Mucosa of descending colon (tissue), 3 donors: ENCODE results near the gene CNTD1. TPM values are rescaled to one million over a fixed set of nuclear protein-coding genes. Genes with fewer than 3 reads are reported as not detected.
"Not testable (repeated sequence)": the region's sequence is repeated elsewhere in the genome, so short reads cannot be mapped to it uniquely, and the experiment has no call there.

Experiments
- ATAC-seq: fragments of 200-7000 bp; cut with Tn5 transposase; one replicate; pipeline ENCODE4 v1.9.1; 2020; ENCODE audit warnings: mild to moderate bottlenecking, moderate library complexity
- DNase-seq, 3 donors: peaks; one replicate each; pipeline ENCODE4 v3.0.0-alpha.2; 2020
- H3K36me3 ChIP-seq: fragments of 200-600 bp; one replicate; pipeline ENCODE4 v1.8.0; 2021; ENCODE audit warnings: low read depth, mild to moderate bottlenecking
- H3K4me1 ChIP-seq: fragments of 200-600 bp; one replicate; pipeline ENCODE4 v1.8.0; 2021; ENCODE audit warnings: low read depth, mild to moderate bottlenecking
- H3K4me3 ChIP-seq: fragments of 200-600 bp; one replicate; pipeline ENCODE4 v1.8.0; 2021; ENCODE audit warnings: mild to moderate bottlenecking
- H3K9me3 ChIP-seq: fragments of 200-600 bp; one replicate; pipeline ENCODE4 v1.8.0; 2021; ENCODE audit warnings: mild to moderate bottlenecking
- intact Hi-C, 2 donors: fragments of 100-400 bp; cut with DNase I in 1 of 2; cut with micrococcal nuclease in 1 of 2; formaldehyde crosslinking; loops; one replicate each; pipeline versions ENCODE4 v1.11.0 to v1.11.1; 2022; cut with DNase I, micrococcal nuclease
- total RNA-seq, 3 donors: library from RNA; stranded (reverse); fragmentation: NEBNext Ultra II Directional in 2 of 3; extraction: Animal tissue kit (Norgen Biotek cat#: 25700) in 2 of 3; gene quantifications; one replicate each; pipeline versions ENCODE4 v1.2.1 to v1.2.4, GENCODE V29; 2021 to 2023
- TF ChIP-seq, protein P1 (sequence below): fragments of 200-600 bp; IDR thresholded peaks from one replicate; pipeline ENCODE4 v1.8.0; 2022; ENCODE audit warnings: antibody characterized with exemption, mild to moderate bottlenecking
- donor health status: DM: no; HTN: no; CAD: no; lungs with moderate emphysema.
- donor health status: DM: no; HTN: no; CAD: no.
- donor health status: DM: no; HTN: yes; CAD: no.

Gene CNTD1
- total RNA-seq, 3 donors from 2014 or later: 0.79 to 3.3 (median 1.2) TPM

DNA sequence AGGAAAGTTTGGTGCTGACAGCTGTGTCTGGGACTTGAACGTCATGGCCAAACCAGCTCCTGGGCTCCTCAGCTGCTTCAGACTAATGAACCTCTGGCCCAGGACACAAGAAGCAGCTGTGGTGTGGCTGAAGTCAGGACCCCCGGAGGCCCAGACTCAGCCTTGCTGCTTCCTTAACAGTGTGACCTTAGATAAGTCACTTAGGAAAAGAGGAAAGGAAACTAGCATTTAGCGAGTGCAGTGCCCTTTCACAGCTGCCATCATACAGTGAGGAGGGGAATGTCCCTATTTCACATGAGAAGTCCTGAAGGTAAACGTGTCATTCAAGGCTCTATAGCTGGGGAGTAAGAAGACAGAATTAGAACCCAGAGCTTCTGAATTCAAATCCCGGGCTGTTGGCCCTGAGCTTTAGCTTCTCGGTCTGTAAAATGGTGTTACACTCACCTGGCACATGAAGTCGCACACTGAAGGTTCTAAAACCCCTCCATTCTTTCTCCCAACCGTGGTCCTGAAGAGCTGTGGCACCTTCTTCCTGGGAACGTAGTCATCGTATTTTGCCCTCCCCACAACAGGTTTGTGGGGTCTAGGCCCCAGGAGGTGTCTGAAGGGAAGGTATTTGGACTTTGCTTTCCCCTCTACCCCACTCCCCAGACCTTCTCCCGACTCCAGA lies 38.5 kb upstream of the CNTD1 start:
- Histone ChIP-seq H3K36me3 (no peaks in the 10 kb centered on the region), H3K4me3 (no peak overlapping the region), H3K4me1 (peaks cover 16% of the 10 kb centered on the region), H3K9me3 (no peaks in the 10 kb centered on the region)
- ATAC-seq (peak; percentile 17), DNase-seq (no peak)
- intact Hi-C loops: no loop called here
- TF ChIP-seq, protein P1, sequence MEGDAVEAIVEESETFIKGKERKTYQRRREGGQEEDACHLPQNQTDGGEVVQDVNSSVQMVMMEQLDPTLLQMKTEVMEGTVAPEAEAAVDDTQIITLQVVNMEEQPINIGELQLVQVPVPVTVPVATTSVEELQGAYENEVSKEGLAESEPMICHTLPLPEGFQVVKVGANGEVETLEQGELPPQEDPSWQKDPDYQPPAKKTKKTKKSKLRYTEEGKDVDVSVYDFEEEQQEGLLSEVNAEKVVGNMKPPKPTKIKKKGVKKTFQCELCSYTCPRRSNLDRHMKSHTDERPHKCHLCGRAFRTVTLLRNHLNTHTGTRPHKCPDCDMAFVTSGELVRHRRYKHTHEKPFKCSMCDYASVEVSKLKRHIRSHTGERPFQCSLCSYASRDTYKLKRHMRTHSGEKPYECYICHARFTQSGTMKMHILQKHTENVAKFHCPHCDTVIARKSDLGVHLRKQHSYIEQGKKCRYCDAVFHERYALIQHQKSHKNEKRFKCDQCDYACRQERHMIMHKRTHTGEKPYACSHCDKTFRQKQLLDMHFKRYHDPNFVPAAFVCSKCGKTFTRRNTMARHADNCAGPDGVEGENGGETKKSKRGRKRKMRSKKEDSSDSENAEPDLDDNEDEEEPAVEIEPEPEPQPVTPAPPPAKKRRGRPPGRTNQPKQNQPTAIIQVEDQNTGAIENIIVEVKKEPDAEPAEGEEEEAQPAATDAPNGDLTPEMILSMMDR: no peak

DNA sequence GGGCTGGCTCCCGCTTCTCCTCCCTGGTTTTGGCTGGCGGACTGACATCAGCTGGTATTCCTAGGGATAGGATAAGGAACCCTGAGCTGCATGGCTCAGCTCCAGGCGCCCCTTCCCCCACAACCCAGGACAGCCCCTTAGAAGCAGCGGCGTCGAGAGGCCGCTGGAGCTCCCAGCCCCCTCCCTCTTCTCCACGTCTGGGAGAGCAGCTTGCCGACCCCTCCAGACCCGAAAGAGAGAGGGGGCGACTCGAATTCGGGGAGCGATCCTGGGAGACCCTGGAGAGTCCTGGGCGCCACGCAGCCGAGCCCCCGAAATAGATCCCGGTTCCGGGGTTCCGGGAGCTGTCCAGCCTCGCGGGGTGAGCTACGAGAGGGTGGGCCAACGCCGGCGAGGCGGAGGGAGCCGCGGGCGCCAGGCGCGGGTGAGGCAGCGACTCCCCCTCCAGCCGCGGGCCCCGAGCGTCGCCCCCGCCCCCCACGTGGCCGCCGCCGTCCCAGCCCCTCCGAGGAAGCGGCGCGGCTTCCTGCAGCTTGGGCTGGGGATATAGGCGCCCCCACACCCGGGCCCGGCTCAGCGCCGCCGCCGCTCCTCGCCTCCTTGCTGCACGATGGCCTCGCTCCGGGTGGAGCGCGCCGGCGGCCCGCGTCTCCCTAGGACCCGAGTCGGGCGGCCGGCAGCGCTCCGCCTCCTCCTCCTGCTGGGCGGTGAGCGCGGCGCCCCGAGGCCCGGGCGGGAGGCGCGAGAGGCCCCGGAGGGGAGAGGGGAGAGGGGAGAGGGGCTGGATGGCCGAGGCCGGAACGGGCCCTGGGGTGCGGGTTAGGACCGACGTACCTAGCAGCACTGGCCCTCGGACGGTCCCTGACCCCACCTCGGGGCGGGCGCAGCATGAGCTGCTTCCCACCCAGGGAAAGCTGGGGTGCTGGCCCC lies 37.7 kb upstream of the CNTD1 start, which contains the start of gene RAMP2:
Gene RAMP2, plus strand, starts transcription at position 576 of the 930 bp plus-strand sequence. Its CDS starts 35 bp downstream, at position 611.
- peak; percentile 66 for ATAC-seq
- Histone ChIP-seq H3K9me3 (no peaks in the 10 kb centered on the region), H3K4me3 (no peak within 1 kb of the TSS), H3K4me1 (peaks cover 16% of the 10 kb centered on the region), H3K36me3 (no peaks in the 10 kb centered on the region)
- peak in 2 of 3 donors; percentile 46 to 49 for DNase-seq
- TF ChIP-seq, protein P1: no peak
- intact Hi-C loops: no loop called here

DNA sequence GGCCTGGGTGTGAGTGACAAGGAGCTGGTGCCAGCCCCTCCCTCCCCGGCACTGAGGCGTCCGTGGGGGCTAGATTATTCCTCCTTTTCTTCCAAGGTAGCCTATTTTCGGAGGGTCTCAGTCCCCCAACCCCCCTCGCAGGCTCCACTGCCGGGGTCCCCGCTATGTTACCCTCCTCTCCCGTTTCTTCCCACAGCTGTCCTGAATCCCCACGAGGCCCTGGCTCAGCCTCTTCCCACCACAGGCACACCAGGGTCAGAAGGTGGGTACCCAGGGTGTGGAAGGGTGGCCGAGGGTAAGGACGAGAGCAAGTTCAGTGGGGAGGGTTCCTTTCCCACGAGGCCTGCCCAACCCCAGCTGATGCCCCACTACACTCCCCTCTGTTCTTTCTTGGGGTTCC lies 37.0 kb upstream of the CNTD1 start:
- Histone ChIP-seq H3K36me3 (no peaks in the 10 kb centered on the region), H3K4me3 (no peak overlapping the region), H3K9me3 (no peaks in the 10 kb centered on the region), H3K4me1 (peaks cover 16% of the 10 kb centered on the region)
- ATAC-seq (no peak), DNase-seq (no peak)
- intact Hi-C loops: no loop called here
- TF ChIP-seq, protein P1: no peak

DNA sequence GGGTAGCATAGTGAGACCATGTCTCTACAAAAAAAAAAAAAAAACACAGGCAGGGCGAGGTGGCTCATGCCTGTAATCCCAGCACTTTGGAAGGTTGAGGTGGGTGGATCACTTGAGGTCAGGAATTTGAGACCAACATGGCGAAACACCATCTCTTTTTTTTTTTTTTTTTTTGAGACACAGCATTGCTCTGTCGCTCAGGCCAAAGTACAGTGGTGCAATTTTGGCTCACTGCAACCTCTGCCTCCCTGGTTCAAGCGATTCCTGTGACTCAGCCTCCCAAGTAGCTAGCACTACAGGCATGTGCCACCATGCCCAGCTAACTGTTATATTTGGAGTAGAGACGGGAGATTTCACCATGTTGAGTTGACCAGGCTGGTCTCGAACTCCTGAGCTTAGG lies 32.5 kb upstream of the CNTD1 start:
- intact Hi-C loops: no loop called here
- Histone ChIP-seq H3K4me1 (peaks cover 7% of the 10 kb centered on the region), H3K9me3 (no peaks in the 10 kb centered on the region), H3K4me3 (no peak overlapping the region), H3K36me3 (no peaks in the 10 kb centered on the region)
- ATAC-seq (no peak), DNase-seq (no peak)
- TF ChIP-seq, protein P1: no peak

DNA sequence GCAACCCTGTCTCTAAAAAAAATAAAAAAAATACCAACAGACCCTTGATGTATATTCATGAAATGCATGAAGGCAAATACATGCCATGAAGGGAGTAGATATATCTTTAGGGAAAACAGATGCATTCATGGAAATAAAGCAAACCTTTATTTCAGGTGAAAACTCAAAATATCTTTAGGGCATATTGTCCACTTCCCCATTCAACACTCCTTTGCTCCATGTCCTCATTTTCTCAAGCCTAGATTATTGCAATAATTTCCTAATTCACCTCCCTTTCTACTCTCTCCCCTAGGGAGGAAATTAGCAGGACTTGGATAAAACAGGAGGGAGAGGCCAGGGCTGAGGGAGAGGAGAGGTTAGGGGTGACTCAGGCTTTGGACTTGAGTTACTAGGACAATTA lies 31.1 kb upstream of the CNTD1 start:
- Histone ChIP-seq H3K4me1 (peaks cover 3% of the 10 kb centered on the region), H3K9me3 (no peaks in the 10 kb centered on the region), H3K4me3 (no peak overlapping the region), H3K36me3 (no peaks in the 10 kb centered on the region)
- TF ChIP-seq, protein P1: no peak
- DNase-seq (no peak), ATAC-seq (no peak)
- intact Hi-C loops: no loop called here

DNA sequence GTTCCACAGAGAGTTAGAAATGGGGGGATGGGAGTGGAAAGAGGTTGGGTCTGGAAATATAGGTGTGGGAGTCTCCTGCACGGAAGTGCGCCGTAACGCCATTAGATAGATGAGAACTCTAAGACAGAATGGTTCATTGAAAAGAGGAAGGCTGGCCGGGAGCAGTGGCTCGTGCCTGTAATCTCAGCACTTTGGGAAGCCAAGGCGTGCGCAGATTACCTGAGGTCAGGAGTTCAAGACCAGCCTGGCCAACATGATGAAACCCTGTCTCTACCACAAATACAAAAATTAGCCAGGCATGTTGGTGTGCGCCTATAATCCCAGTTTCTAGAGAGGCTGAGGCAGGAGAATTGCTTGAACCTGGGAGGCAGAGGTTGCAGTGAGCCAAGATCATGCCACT lies 30.7 kb upstream of the CNTD1 start:
- DNase-seq, ATAC-seq, H3K4me1 ChIP-seq, H3K9me3 ChIP-seq, intact Hi-C loops, H3K36me3 ChIP-seq, H3K4me3 ChIP-seq: not testable (repeated sequence)

DNA sequence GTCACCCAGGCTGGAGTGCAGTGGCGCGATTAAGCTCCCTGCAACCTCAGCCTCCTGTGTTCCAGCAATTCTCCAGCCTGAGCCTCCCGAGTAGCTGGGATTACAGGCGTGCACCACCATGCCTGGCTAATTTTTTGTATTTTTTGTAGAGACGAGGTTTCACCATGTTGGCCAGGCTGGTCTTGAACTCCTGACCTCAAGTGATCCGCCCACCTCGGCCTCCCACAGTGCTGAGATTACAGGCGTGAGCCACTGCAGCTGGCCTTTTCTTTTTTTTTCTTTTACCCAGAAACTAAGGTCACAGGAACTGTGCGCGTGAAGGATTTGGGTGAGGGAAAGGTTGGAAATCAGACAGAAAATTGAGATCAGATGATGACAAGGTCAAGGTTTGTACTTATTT lies 28.7 kb upstream of the CNTD1 start:
- H3K4me3 ChIP-seq, H3K9me3 ChIP-seq, DNase-seq, intact Hi-C loops, H3K36me3 ChIP-seq, ATAC-seq: not testable (repeated sequence)
- H3K4me1 ChIP-seq: peaks cover 11% of the 10 kb centered on the region
